GM23338 (cell line): ENCODE measurements around the gene PNPLA7. TPM values are rescaled to one million over a fixed set of nuclear protein-coding genes. Genes with fewer than 3 reads are reported as not detected.

Experiments used
- ATAC-seq: fragments of 200-7000 bp; cut with Tn5 transposase; 3 replicates; pipeline ENCODE4 v1.9.1; 2020
- DNase-seq: peaks from one replicate; pipeline ENCODE4 v3.0.0-alpha.2; 2015; ENCODE audit warnings: low spot score
- H2AFZ ChIP-seq: fragments of 200-600 bp; sonication (generic); 2 replicates; pipeline ENCODE4 v1.8.0; 2016; ENCODE audit warnings: antibody characterized with exemption, mild to moderate bottlenecking, moderate library complexity
- H3F3A ChIP-seq: fragments of 200-600 bp; sonication (generic); replicated peaks from 2 replicates; pipeline ENCODE4 v1.8.0; 2017; ENCODE audit warnings: antibody characterized with exemption, mixed run types, low read depth
- H3K27ac ChIP-seq: fragments of 200-600 bp; sonication (generic); 2 replicates; pipeline ENCODE4 v1.6.1; 2016; ENCODE audit warnings: low read depth
- H3K27me3 ChIP-seq: fragments of 200-600 bp; sonication (generic); 2 replicates; pipeline ENCODE4 v1.8.0; 2016; ENCODE audit warnings: mild to moderate bottlenecking, mixed run types, moderate library complexity; ENCODE audit not compliant: insufficient read depth
- H3K36me3 ChIP-seq: fragments of 200-600 bp; sonication (generic); 2 replicates; pipeline ENCODE4 v1.8.0; 2016; ENCODE audit warnings: mild to moderate bottlenecking; ENCODE audit not compliant: insufficient read depth
- H3K4me1 ChIP-seq: fragments of 200-600 bp; sonication (generic); 2 replicates; pipeline ENCODE4 v1.8.0; 2016; ENCODE audit warnings: mild to moderate bottlenecking, moderate library complexity; ENCODE audit not compliant: insufficient read depth
- H3K4me2 ChIP-seq: fragments of 200-600 bp; sonication (generic); 2 replicates; pipeline ENCODE4 v1.7.1; 2017; ENCODE audit warnings: mixed run types
- H3K4me3 ChIP-seq: fragments of 200-600 bp; sonication (generic); 2 replicates; pipeline ENCODE4 v1.6.1; 2016; ENCODE audit warnings: mixed run types
- H3K79me2 ChIP-seq: fragments of 200-600 bp; sonication (generic); replicated peaks from 2 replicates; pipeline ENCODE4 v1.8.0; 2017; ENCODE audit warnings: mild to moderate bottlenecking; ENCODE audit not compliant: insufficient read depth
- H3K9me2 ChIP-seq: fragments of 200-600 bp; sonication (generic); 2 replicates; pipeline ENCODE4 v1.8.0; 2017; ENCODE audit not compliant: insufficient read depth
- H4K20me1 ChIP-seq: fragments of 200-600 bp; sonication (generic); replicated peaks from 2 replicates; pipeline ENCODE4 v1.8.0; 2017; ENCODE audit warnings: mild to moderate bottlenecking; ENCODE audit not compliant: insufficient read depth
- H3K27ac Mint-ChIP-seq: 2 replicates; pipeline ENCODE4 v1.8.0; 2020; ENCODE audit warnings: inconsistent platforms, mild to moderate bottlenecking, moderate library complexity, mixed read lengths
- H3K27me3 Mint-ChIP-seq: 3 replicates; pipeline ENCODE4 v1.8.0; 2022; ENCODE audit warnings: low read depth, mild to moderate bottlenecking, moderate library complexity, mixed read lengths, inconsistent platforms; ENCODE audit not compliant: insufficient read depth, poor library complexity
- H3K36me3 Mint-ChIP-seq: 3 replicates; pipeline ENCODE4 v1.8.0; 2021; ENCODE audit warnings: low read depth, mild to moderate bottlenecking, inconsistent platforms, moderate library complexity, mixed read lengths
- H3K4me1 Mint-ChIP-seq: 3 replicates; pipeline ENCODE4 v1.8.0; 2020; ENCODE audit warnings: mild to moderate bottlenecking, inconsistent platforms, mixed read lengths
- H3K4me3 Mint-ChIP-seq: 3 replicates; pipeline ENCODE4 v1.8.0; 2021; ENCODE audit warnings: moderate library complexity, mild to moderate bottlenecking, inconsistent platforms, mixed read lengths
- H3K9me3 Mint-ChIP-seq: 3 replicates; pipeline ENCODE4 v1.8.0; 2020; ENCODE audit warnings: moderate library complexity, mild to moderate bottlenecking, inconsistent platforms, mixed read lengths
- CREB1 ChIP-seq: fragments of 250-450 bp; sonication (Bioruptor Pico); IDR thresholded peaks from 2 replicates; pipeline ENCODE4 v1.5.0; 2020; ENCODE audit warnings: low read depth, mild to moderate bottlenecking, moderate library complexity
- CTCF ChIP-seq, 2 experiments: fragments of 200-600 bp in 1 of 2; sonication (generic) in 1 of 2; conservative IDR thresholded peaks; 2 replicates each; pipeline versions ENCODE4 v1.5.1 to v1.6.1; 2016 to 2017; ENCODE audit warnings: antibody characterized with exemption in 2 of 2, low read depth in 2 of 2, mild to moderate bottlenecking in 2 of 2, moderate library complexity in 1 of 2
- EZH2 ChIP-seq: fragments of 200-600 bp; sonication (generic); IDR thresholded peaks from one replicate; pipeline ENCODE4 v1.8.0; 2017; ENCODE audit warnings: antibody characterized with exemption, mild to moderate bottlenecking, low read depth; ENCODE audit not compliant: unreplicated experiment
- EZH2phosphoT487 ChIP-seq: fragments of 200-600 bp; sonication (generic); IDR thresholded peaks from one replicate; pipeline ENCODE4 v1.8.1; 2018; ENCODE audit warnings: antibody characterized with exemption; ENCODE audit not compliant: unreplicated experiment
- JUNB ChIP-seq: IDR thresholded peaks from one replicate; pipeline ENCODE4 v1.6.1; 2016; ENCODE audit warnings: antibody characterized with exemption; ENCODE audit not compliant: unreplicated experiment
- NANOG ChIP-seq: IDR thresholded peaks from 2 replicates; pipeline ENCODE4 v1.6.1; 2016; ENCODE audit warnings: antibody characterized with exemption, borderline replicate concordance
- REST ChIP-seq: IDR thresholded peaks from one replicate; pipeline ENCODE4 v1.6.1; 2018; ENCODE audit warnings: antibody characterized with exemption; ENCODE audit not compliant: unreplicated experiment
- STAT1 ChIP-seq: IDR thresholded peaks from one replicate; pipeline ENCODE4 v1.6.1; 2016; ENCODE audit warnings: antibody characterized with exemption; ENCODE audit not compliant: unreplicated experiment
- ZNF114 ChIP-seq: fragments of 250-450 bp; sonication (Bioruptor Pico); IDR thresholded peaks from 2 replicates; pipeline ENCODE4 v1.5.0; 2020; ENCODE audit warnings: mild to moderate bottlenecking, moderate library complexity
- ZNF331 ChIP-seq: fragments of 250-450 bp; sonication (Bioruptor Pico); IDR thresholded peaks from 2 replicates; pipeline ENCODE4 v1.5.0; 2020; ENCODE audit warnings: low read depth, mild to moderate bottlenecking, moderate library complexity
- ZNF462 ChIP-seq: fragments of 250-450 bp; sonication (Bioruptor Pico); IDR thresholded peaks from 2 replicates; pipeline ENCODE4 v1.5.0; 2020; ENCODE audit warnings: mild to moderate bottlenecking, moderate library complexity
- polyA plus RNA-seq: library from polyadenylated mRNA; unstranded; fragments of >200 nt; fragmentation: Nextera tagmentation; extraction: Ambion mirVana; gene quantifications from 2 replicates; pipeline ENCODE4 v1.2.1, GENCODE V29; 2016
- total RNA-seq: library from RNA; depleted of rRNA; stranded (reverse); fragments of >200 nt; shearing (Covaris generic); gene quantifications from 2 replicates; pipeline ENCODE4 v1.2.3, GENCODE V29; 2014

PNPLA7 gene
- total and polyA plus RNA-seq, 2 experiments from 2014 or later = 0.45 to 0.80 TPM

GRCh38 chr9:137531099-137531765, 19.0 kb downstream of the PNPLA7 start:
- H3K4me1 Mint-ChIP-seq = no peaks in the 10 kb centered on the region; the same call in 2 of the 3 replicates

More at GRCh38 chr9:137531099-137531765, 19.0 kb downstream of the PNPLA7 start:
- H3K79me2 ChIP-seq = no peaks in the 10 kb centered on the region
- no peaks in the 10 kb centered on the region for H3K9me2 ChIP-seq
- H3K27me3 Mint-ChIP-seq = peaks cover 11% of the 10 kb centered on the region
- no peak overlapping the region for H2AFZ ChIP-seq
- H3K4me1 ChIP-seq = no peaks in the 10 kb centered on the region
- no peak overlapping the region for H3K4me3 ChIP-seq
- H3K36me3 Mint-ChIP-seq = peaks cover 8% of the 10 kb centered on the region; the same call in 1 of the 3 replicates
- peaks cover 22% of the 10 kb centered on the region for H3K9me3 Mint-ChIP-seq
- H3K27me3 ChIP-seq = no peaks in the 10 kb centered on the region
- H3F3A ChIP-seq = 0 out of 2 replicates have a peak, but pooled peaks cover 5% of the 10 kb centered on the region
- H3K27ac ChIP-seq = no peak overlapping the region
- no peak overlapping the region for H3K27ac Mint-ChIP-seq
- no peaks in the 10 kb centered on the region; the same call in 1 of the 2 replicates for H3K36me3 ChIP-seq
- H3K4me2 ChIP-seq = no peak overlapping the region
- H4K20me1 ChIP-seq = no peaks in the 10 kb centered on the region
- no peak for TF ChIP-seq NANOG
- TF ChIP-seq ZNF114 (CRISPR knock-in tag) = no peak
- TF ChIP-seq ZNF331 (CRISPR knock-in tag) = no peak
- no peak for TF ChIP-seq CTCF (conservative IDR thresholded peaks at IDR 0.05; ENCODE audit: low read depth in 2 of 2)
- no peak for TF ChIP-seq EZH2phosphoT487
- TF ChIP-seq JUNB = no peak
- no peak for TF ChIP-seq STAT1
- TF ChIP-seq EZH2 = no peak
- no peak for TF ChIP-seq CREB1 (CRISPR knock-in tag)
- TF ChIP-seq ZNF462 (CRISPR knock-in tag) = no peak
- TF ChIP-seq REST = no peak
- H3K4me3 Mint-ChIP-seq = no peak overlapping the region
- DNase-seq (no peak), ATAC-seq (no peak)
